Measurements from ENCODE around the gene INMT.

GRCh38 chr7:30743371-30744074 lies 8.4 kb upstream of the INMT start:
- TF ChIP-seq TAF1 (IDR thresholded peaks at IDR 0.05; ENCODE audit: borderline replicate concordance, low read depth, low read length) (no peak), POLR2AphosphoS5 (IDR thresholded peaks at IDR 0.05; ENCODE audit: low read depth, low read length) (no peak), POLR2A (IDR thresholded peaks at IDR 0.05; ENCODE audit: low read depth, low read length) (no peak)
